SK-N-MC (cell line): ENCODE data around the gene CHMP2A.
"Not testable (repeated sequence)": the region's sequence is repeated elsewhere in the genome, so short reads cannot be mapped to it uniquely, and the experiment has no call there.

Experiments used
- EZH2 ChIP-seq: fragments of 200-600 bp; sonication (generic); IDR thresholded peaks from one replicate; pipeline ENCODE4 v1.6.1; 2017; ENCODE audit warnings: antibody characterized with exemption
- FOXP2 ChIP-seq: optimal IDR thresholded peaks from 2 replicates; pipeline ENCODE3; 2011; ENCODE audit warnings: mild to moderate bottlenecking, moderate library complexity; ENCODE audit not compliant: insufficient read depth; ENCODE audit errors: extremely low read length, control extremely low read depth
- POLR2AphosphoS5 ChIP-seq: IDR thresholded peaks from 2 replicates; pipeline ENCODE4 v1.6.1; 2012; ENCODE audit warnings: mild to moderate bottlenecking, low read depth, low read length, borderline replicate concordance

GRCh38 chr19:58542641-58543372 lies 12.1 kb downstream of the CHMP2A start:
- not testable (repeated sequence) for TF ChIP-seq EZH2, POLR2AphosphoS5, FOXP2
